ENCODE results near the gene AOPEP. TPM values are rescaled to one million over a fixed set of nuclear protein-coding genes. Genes with fewer than 3 reads are reported as not detected.

AOPEP gene
- total and polyA plus RNA-seq, 9 of the 15 experiments (the other 6 are each of a cell fraction or from before 2014, with no cell fraction given): 4.5 to 19.3 (median 13.5) TPM

DNA sequence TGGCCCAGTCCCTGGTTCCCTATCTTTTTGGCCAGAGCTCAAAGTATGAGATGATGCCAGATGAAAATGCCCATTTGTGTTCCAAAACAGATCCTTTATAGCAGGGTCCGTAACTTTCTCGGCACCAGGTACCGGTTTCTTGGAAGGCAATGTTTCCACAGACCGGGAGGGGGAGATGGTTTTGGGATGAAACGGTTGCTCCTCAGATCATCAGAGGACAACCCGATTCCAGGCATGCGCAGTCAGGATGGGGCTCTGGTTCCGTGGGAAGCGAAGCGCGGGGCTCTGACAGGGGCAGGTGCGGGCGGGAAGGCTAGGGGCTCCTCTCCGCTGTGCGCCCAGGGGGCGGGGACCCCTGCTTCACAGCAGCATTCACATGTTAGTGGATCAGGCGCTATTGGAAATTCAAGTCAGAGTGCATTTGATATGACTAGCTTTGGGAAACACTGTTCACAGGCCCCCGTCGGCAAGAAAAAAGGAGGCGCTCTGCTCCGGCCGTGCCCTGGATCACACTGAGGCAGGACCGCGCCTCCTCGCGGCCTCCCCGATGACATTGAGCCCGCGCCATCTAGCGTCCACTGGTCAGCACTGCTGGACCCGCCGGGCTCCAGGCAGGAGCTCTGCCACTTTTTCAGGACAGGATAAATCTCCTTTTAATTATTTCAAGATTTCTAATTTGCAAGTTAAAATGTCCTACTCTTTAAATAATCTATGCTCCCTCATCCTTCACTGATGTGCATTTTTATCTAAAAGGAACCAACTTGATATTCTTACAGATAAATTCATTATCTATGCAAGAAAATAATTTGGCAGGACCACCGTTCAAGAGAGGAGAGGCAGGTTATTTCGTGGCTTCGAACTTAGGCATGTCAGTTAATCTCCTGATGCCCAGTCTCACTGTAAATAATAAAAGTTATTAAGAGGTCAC, 401.0 kb downstream of the AOPEP start (continued):
- TF ChIP-seq, protein P1, sequence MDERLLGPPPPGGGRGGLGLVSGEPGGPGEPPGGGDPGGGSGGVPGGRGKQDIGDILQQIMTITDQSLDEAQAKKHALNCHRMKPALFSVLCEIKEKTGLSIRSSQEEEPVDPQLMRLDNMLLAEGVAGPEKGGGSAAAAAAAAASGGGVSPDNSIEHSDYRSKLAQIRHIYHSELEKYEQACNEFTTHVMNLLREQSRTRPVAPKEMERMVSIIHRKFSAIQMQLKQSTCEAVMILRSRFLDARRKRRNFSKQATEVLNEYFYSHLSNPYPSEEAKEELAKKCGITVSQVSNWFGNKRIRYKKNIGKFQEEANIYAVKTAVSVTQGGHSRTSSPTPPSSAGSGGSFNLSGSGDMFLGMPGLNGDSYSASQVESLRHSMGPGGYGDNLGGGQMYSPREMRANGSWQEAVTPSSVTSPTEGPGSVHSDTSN (CRISPR knock-in tag; IDR thresholded peaks at IDR 0.05; ENCODE audit: low read depth): no peak
- TF ChIP-seq, protein P1 (tag; conservative IDR thresholded peaks at IDR 0.05; ENCODE audit: low read depth): no peak
- TF ChIP-seq, protein P2, sequence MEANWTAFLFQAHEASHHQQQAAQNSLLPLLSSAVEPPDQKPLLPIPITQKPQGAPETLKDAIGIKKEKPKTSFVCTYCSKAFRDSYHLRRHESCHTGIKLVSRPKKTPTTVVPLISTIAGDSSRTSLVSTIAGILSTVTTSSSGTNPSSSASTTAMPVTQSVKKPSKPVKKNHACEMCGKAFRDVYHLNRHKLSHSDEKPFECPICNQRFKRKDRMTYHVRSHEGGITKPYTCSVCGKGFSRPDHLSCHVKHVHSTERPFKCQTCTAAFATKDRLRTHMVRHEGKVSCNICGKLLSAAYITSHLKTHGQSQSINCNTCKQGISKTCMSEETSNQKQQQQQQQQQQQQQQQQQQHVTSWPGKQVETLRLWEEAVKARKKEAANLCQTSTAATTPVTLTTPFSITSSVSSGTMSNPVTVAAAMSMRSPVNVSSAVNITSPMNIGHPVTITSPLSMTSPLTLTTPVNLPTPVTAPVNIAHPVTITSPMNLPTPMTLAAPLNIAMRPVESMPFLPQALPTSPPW (CRISPR knock-in tag; IDR thresholded peaks at IDR 0.05): no peak
- no peak for TF ChIP-seq CHD2 (IDR thresholded peaks at IDR 0.05; ENCODE audit: low read depth, low read length)
- no peak for TF ChIP-seq SIRT6 (IDR thresholded peaks at IDR 0.05; ENCODE audit: low read depth, low read length)
- TF ChIP-seq ETS2 (tag; IDR thresholded peaks at IDR 0.05; ENCODE audit: borderline replicate concordance, poor library complexity, severe bottlenecking): no peak
- TF ChIP-seq SMAD4 (CRISPR knock-in tag; conservative IDR thresholded peaks at IDR 0.05): no peak
- TF ChIP-seq CBFA2T2 (conservative IDR thresholded peaks at IDR 0.05): no peak
- no peak for TF ChIP-seq HMG20A (CRISPR knock-in tag; conservative IDR thresholded peaks at IDR 0.05)
- TF ChIP-seq FOXP1 (CRISPR knock-in tag; IDR thresholded peaks at IDR 0.05): no peak
- no peak for TF ChIP-seq NCOA1 (IDR thresholded peaks at IDR 0.05; ENCODE audit: low read depth)
- TF ChIP-seq, protein P3, sequence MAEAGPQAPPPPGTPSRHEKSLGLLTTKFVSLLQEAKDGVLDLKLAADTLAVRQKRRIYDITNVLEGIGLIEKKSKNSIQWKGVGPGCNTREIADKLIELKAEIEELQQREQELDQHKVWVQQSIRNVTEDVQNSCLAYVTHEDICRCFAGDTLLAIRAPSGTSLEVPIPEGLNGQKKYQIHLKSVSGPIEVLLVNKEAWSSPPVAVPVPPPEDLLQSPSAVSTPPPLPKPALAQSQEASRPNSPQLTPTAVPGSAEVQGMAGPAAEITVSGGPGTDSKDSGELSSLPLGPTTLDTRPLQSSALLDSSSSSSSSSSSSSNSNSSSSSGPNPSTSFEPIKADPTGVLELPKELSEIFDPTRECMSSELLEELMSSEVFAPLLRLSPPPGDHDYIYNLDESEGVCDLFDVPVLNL (CRISPR knock-in tag; IDR thresholded peaks at IDR 0.05; ENCODE audit: low read depth): no peak
- TF ChIP-seq CREM (IDR thresholded peaks at IDR 0.05; ENCODE audit: low read depth): peak; percentile 27; the same call in 1 of the 2 replicates
- TF ChIP-seq SMC3 (conservative IDR thresholded peaks at IDR 0.05; ENCODE audit: insufficient read depth, low read depth, low read length): peak; percentile 87; the same call in 1 of the 2 replicates
- TF ChIP-seq PHF8 (IDR thresholded peaks at IDR 0.05; ENCODE audit: borderline replicate concordance, low read length): no peak
- no peak for TF ChIP-seq HNRNPL (IDR thresholded peaks at IDR 0.05; ENCODE audit: low read depth, low read length)
- no peak for TF ChIP-seq BCOR (IDR thresholded peaks at IDR 0.05)
- TF ChIP-seq, protein P4, sequence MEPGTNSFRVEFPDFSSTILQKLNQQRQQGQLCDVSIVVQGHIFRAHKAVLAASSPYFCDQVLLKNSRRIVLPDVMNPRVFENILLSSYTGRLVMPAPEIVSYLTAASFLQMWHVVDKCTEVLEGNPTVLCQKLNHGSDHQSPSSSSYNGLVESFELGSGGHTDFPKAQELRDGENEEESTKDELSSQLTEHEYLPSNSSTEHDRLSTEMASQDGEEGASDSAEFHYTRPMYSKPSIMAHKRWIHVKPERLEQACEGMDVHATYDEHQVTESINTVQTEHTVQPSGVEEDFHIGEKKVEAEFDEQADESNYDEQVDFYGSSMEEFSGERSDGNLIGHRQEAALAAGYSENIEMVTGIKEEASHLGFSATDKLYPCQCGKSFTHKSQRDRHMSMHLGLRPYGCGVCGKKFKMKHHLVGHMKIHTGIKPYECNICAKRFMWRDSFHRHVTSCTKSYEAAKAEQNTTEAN (CRISPR knock-in tag; IDR thresholded peaks at IDR 0.05): no peak
- TF ChIP-seq ZFP1 (CRISPR knock-in tag; IDR thresholded peaks at IDR 0.05): no peak
- TF ChIP-seq SUPT5H (IDR thresholded peaks at IDR 0.05): no peak

Data from K562 (cell line).